Activated CD8-positive, alpha-beta memory T cell treated with anti-CD3 and anti-CD28 coated beads, Interleukin-2, amount 50 U/mL, for 1 hour (primary cell): ENCODE data around the gene NEURL3.
"Not testable (repeated sequence)": the region's sequence is repeated elsewhere in the genome, so short reads cannot be mapped to it uniquely, and the experiment has no call there.

Experiments used
- DNase-seq: peaks from one replicate; pipeline ENCODE4 v3.0.0-alpha.2; 2020; ENCODE audit errors: extremely low read depth

The NEURL3 gene

GRCh38 chr2:96506907-96507240 lies 1.7 kb upstream of the NEURL3 start:
- DNase-seq = no peak

GRCh38 chr2:96506016-96506906 lies 1.1 kb upstream of the NEURL3 start:
- DNase-seq = no peak

DNA sequence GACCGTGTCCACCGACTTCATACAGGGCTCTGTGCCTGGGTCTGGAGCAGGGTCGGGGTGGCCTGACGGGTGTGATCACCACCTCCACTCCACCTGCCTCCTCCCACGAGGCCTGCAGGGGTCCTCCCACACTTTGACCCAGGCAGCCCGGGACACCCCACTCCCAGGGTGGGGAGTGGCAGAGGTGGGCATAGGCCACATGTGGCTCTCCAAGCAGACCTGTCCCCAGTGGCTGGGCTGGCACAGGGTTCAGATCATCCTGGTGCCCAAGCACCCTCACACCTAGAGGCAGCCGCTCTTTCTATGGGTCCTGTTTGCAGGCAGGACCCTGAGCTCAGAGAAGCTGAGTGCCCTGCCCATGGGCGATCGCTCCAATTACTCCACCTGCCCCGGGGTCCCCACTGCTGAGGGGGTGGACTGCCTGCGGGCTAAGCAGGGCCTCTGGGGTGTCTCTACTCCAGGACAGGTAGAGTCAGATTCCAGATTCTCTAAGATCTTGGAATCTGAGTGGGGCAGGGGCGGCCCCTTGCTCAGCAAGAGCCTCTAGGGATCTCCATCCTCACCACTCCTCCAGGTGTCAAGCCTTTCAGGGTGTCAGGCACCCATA lies 1.4 kb downstream of the NEURL3 start:
- no peak for DNase-seq

DNA sequence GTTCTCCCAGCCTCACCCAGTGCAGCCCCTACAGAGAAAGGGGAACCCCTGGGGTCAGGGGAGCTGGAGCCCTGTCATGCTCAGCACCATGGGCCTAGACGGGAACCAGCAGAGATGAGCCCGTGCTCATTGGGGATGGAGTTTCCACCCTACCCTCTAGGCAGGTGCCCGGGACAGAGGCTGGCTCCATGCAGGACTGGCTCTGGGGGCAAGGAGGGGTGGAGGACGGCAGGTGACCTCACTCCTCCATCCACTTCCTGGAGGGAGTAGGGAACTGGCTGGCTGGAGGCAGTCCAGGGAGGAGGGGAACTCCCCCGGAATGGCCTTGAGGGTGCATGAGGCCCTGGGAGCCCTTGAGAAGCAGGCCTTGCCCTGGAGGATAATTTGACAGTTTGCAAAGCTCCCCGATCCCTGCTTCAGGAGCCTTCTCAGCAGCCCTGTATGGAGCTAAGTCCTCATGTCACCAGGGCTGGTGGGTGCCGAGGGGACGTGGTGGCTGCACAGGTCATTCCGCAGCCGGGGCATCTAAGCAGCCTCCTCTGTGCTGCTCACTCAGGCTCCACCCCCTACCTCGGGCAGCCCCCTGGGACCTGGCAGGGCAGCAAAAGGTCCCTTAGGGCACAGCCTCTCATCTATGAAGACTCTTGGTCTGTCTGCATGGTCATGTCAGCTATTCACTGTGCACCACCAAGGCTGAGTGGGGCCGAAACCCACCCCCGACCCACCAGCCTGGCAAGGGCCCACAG lies 2.1 kb downstream of the NEURL3 start:
- DNase-seq = no peak

GRCh38 chr2:96501886-96502810 lies 3.0 kb downstream of the NEURL3 start:
- DNase-seq = no peak

DNA sequence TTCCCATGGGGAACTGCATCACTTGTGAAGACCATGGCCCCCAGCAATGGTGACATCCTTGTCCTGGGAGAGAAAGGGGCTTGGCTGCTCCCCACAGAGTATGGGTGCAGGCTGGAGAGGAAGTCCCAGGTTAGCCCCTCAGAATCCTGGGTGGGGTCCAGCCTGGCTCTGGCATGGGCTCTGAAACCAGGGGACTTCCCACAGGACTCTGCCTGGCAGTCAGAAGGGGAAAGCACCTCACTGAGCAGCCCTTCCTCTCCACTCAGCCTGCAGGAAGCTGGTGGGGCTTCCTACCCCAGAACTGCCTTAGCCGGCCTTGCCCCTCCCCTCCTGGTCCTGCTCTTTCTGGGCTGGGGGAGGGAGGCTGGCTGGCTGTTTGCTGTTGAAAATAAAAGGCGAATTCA lies 3.7 kb downstream of the NEURL3 start:
- DNase-seq = no peak

GRCh38 chr2:96500385-96501066 lies 4.6 kb downstream of the NEURL3 start:
- DNase-seq = no peak

DNA sequence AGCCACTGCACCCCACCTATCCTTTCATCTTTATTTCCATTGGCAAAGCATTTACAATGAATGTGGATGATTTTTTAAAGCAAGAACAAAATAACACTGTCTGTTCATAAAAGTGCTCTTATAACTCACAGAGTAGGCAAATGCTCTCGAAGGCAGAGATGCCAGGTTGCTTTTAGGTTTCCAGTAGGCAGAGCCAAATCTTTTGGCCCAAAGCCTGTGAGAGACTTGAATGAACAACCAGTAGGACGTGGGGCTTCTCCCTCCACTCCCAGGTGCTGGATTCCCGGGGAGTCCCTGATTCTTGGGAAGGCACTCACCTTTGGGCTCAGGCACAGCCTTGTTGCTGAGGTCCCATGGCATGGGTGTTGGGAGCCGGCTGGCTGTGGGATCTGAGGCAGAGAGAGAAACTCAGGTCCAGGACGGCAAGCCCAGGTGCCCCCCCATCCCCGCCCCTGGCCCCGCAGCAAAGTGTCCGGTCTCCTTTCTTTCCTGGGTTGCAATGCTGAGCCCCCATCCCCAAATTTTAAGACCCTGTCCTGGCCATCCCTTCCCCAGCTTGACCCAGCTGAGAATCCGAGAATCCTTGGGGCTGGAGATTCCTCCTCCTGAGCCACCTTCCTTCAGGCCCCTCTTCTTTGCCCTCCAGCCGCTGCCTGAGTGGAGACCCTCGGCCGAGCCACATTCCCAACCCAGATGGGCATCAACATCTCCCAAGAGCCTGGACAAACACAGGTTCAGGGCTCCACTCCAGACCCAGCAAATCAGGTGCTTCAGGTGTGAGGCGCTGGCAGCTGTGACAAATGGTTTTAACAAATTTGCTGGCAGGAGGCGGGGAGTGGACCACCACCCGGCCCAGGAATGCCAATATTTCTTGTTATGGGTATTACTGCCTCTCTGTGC lies 5.8 kb downstream of the NEURL3 start:
- DNase-seq = no peak

DNA sequence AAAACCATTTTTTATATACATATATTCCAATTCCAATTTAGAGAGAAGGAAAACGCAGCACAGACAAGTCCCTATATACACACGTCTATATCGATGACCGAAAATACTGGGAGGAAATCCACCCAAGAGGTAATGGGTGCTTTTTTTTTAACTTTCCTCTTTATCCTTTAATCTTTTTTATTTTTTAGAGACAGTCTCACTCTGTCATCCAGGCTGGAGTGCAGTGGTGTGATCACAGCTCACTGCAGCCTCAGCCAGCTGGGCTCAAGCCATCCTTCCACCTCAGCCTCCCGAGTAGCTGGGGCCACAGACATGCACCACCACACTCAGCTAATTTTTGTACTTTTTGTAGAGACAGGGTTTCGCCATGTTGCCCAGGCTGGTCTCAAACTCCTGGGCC lies 6.5 kb downstream of the NEURL3 start:
- not testable (repeated sequence) for DNase-seq

GRCh38 chr2:96498021-96498431 lies 7.1 kb downstream of the NEURL3 start:
- DNase-seq = no peak

GRCh38 chr2:96495982-96496629 lies 9.1 kb downstream of the NEURL3 start:
- no peak for DNase-seq

- DNase-seq = no peak
Observed at GRCh38 chr2:96494188-96494587, 11.0 kb downstream of the NEURL3 start.

DNA sequence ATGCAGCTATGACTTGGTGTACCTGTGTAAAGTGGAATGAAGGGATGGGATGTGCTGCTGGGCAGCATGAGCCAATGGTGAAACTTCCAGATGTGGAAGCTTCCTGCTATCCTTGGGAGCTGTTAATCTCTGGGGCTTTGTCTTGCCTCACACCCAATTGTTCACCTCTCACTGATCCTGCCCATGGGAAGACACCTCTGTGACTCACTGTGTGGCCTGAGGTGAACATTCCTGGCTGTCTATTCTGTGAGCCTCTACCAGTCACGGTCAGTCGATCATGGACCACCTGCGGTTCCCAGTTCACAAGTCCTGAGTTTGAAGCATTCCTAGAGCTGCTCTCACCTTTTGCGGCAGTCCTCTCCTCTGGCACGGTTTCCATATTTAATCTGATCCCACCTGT lies 12.1 kb downstream of the NEURL3 start:
- DNase-seq = no peak

- no peak for DNase-seq
Observed at GRCh38 chr2:96491860-96492497, 13.2 kb downstream of the NEURL3 start.

DNA sequence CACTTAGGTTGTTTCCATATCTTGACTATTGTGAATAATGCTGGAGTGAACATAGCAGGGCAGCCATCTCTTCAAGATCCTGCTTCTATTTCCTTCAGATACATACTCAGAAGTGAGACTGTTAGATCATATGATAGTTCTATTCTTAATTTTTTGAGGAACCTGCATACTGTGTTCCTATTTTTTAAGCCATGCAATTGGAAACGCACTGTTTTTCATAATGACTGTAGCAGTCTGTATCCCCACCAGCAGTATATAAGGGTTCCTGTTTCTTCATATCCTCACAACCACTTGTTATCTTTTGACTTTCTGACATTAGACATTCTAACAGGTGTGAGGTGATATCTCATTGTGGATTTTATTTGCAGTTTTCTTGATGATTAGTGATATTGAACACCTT lies 15.5 kb downstream of the NEURL3 start:
- no peak for DNase-seq

DNA sequence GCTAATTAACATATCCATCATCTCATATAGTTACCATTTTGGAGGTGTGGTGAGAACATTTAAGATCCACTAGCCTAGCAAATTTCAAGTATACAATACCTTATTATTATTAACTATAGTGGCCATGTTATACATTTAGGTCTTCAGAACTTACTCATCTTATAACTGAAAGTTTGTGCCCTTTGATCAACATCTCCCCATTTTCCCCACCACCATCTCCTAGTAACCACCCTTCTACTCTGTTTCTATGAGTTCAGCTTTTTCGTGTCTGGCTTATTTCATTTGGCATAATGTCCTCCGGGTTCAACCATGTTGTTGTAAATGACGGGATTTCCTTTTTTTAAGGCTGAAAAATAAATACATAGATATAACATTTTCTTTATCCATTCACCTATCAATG lies 15.9 kb downstream of the NEURL3 start:
- DNase-seq = no peak

GRCh38 chr2:96486696-96487095 lies 18.5 kb downstream of the NEURL3 start:
- no peak for DNase-seq

GRCh38 chr2:96485751-96486651 lies 19.2 kb downstream of the NEURL3 start:
- peak; percentile 45 for DNase-seq
